HG02938 (cell line): ENCODE measurements around the gene KCNJ10.
A peak's percentile ranks its signal among the peaks of the same experiment; 100 is the strongest.
"Not testable (repeated sequence)": the region's sequence is repeated elsewhere in the genome, so short reads cannot be mapped to it uniquely, and the experiment has no call there.

ENCODE experiments used
- ATAC-seq: cut with Tn5 transposase; IDR thresholded peaks from one replicate; pipeline ENCODE4 v1.9.1; 2021; ENCODE audit warnings: mild to moderate bottlenecking, moderate library complexity; ENCODE audit not compliant: unreplicated experiment

KCNJ10 gene

DNA sequence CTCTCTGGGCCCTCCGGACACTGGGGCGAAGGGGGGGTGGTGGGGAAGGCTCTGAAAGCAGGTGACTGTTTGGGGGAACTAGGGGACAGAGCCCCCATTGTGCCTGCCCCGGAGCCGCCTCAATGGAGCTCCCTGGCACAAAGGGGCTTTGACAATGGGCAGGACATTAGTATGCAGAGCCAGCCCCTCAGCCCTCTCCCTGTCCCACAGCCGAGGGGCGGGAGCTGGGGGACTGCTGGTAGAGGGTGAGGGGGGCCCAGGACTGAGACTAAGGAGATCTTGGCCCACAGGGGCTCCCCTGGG, 7.8 kb downstream of the KCNJ10 start:
- no peak for ATAC-seq

DNA sequence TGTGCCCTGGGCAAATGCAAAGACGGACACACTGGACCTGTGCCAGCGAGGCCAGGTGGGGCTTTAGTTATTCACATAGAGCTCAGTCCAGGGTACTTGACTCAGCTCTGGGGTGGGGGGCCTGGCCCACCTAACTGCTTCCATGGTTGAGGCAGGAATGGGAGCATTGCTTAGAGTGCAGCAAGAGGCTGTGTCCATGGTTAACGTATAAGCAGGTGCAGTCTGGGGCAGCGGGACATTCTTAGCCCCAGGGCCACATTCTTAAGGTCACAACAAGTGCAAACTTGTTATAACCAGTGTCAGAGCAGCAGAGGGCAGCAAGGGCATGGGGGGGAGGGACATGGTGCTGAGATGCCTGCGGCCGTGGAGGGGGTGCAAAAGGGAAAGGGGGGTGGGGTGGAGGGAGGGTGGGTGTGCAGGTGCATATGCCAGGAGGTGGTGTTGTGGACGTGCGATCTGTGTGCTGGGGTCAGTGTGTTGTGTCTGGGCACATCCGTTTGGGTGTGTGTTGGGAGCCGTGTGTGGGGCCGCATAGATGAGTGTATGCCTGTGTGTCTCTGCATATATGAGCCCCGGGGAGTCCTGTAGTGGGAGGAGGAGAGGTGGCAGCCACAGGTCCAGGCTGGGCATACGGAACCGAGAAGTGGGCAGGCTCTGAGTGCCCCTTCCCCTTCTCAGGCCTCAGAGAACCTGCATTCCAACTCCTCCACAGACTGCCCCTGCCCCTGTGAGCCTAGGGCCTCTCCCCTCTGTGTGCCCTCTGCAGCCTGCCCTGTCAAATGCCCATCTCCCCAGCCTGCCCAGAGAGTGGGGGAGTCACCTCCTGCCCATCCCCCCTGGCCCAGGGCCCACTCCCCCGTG, 8.4 kb downstream of the KCNJ10 start:
- ATAC-seq: no peak

DNA sequence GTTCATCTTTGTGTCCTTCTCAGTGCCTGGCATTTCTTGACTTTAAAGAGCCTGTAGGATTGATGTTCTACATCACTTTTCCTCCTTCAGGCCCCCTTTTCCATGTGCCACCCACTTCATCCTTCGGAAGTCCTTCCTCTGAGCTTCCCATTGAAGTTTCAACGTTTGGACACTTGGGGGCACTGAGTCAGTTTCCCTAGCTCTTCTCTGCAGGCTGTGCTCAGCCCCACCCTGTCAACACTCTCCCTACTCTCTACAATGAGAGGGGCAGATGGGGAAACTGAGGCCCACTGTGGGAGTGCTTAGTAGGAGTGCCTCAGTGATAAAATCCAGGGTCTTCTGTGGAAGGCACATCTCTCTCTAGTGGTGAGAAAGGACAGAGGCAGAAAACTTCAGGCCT, 11.9 kb downstream of the KCNJ10 start:
- no peak for ATAC-seq

DNA sequence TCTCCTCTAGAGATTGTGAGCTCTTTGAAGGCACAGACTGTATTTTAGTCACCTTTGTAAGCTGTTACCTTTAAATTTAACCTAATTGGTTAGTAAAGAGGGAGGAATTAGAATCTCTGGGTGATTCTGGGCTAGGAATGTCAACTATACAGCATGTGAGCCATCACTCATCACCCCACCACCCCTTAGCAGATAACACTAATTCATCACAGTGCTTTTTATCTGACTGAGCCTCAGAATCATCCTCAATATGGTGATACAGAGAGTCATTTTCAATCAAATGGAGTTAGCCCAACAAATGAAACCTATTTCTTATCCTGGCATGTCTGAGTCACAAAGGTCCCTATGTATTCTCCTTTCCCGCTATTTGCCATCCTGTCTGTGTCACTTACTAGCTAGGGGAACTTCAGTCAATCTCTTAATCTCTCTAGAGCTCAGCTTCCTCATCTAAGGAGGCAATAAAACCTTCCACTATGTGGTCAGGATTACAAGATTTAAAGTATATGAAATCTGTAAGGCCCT, 13.3 kb downstream of the KCNJ10 start:
- ATAC-seq: no peak

DNA sequence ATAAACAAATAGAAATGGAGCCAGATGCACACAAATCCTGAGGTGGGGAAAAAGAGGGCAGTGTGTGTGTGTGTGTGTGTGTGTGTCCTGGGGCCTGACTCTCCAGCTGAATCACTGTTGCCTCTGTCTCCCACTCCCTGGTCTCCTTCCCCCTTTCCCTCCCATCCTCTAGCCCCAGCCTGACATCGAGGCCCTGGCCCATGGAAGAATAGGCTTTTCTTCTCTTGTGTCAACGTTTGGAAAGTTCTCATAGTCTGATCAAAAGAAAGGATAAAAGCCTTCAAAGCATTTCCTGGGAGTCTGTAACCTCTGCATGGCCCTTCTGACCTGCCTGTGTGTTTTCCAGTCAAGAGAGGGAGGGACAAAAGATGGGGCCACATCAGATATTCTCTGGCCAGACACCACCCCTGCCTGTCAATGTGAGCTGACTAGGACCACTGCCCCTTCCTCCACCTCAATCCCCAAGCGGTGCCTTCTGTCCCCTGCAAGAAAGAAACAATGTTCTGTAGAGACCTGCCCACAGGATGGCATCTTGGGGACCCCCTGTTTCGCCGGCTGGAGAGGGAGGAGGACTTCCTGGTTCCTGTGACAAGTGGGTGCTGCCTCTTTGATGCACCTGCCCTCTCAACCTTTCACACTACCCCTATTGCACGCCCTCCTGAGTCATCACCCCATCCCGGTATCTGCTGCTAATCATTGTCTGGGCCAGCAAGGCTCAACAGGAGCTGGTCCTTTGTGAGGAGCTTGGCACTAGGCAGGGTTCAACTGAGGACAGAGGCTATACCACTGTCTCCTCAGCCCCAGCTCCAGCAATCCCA, 16.2 kb downstream of the KCNJ10 start:
- no peak for ATAC-seq

DNA sequence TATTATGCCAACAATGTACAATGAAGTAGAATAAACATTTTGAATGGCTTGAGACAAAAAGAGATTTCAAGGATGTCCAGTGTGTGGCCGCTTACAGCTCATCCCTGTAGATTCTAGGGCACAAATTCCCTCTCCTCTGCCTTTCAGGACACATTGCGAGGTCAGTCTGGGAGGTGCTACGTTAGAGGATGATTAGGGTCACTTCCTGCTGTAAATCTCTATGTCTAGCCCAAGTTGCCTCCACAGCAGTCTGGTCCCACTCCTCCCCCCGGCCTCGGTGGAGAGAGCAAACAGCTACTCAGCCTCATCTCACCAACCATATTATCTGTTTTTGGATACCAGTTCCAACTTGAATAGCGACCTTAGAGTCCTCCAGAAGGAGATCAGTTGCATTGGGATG, 17.0 kb downstream of the KCNJ10 start:
- no peak for ATAC-seq

DNA sequence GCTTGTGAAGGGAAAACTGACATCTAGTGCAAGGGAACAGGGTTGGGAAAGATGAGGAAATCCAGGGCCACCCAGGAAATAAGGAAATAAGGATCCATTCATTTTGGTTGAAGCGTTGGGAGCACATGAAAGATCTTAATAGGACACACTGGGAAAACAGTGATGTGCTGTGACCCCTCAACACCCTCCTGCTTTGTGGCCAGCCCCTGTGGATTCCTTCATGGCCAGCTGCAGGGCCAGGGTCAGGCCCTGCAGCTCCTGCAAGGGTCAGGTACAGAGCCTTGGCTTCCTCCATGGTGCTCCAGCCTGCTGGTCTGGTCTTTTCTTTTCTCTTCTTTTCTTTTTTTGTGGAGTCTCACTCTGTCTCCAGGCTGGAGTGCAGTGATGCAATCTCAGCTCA, 19.3 kb downstream of the KCNJ10 start:
- ATAC-seq: no peak

DNA sequence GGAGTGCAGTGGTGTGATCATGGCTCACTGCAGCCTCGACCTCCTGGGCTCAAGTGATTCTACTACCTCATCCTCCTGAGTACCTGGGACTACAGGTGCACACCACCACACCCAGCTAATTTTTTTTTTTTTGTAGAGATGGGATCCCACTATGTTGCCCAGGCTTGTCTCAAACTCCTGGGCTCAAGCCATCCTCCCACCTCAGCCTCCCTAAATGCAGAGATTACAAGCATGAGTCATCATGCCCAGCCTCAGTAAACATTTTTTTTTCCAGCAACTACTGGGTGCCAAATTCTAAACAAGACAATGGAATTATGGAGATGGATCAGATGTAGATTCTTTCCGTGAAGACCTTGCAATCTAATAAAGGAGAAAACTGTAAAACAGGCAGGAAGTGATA, 19.8 kb downstream of the KCNJ10 start:
- not testable (repeated sequence) for ATAC-seq

DNA sequence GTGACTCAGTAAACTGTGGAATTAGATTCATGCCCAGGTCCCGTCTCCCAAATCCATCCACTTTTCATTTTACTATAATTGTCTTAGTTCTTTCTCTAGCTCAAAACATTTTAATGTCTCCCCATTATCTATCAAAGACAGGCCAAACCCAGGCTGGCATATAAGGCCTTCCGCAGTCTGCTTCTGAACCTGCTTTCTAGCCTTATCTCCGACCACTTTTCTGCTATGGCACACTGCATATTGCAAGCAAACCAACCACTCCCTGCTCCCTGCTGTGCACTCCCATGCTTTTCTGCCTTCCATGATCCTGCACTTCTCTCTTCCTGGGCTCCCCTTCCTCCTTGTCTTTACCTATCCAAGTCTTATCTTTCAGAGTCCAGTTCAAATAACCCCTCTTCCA, 20.9 kb downstream of the KCNJ10 start:
- ATAC-seq: no peak

DNA sequence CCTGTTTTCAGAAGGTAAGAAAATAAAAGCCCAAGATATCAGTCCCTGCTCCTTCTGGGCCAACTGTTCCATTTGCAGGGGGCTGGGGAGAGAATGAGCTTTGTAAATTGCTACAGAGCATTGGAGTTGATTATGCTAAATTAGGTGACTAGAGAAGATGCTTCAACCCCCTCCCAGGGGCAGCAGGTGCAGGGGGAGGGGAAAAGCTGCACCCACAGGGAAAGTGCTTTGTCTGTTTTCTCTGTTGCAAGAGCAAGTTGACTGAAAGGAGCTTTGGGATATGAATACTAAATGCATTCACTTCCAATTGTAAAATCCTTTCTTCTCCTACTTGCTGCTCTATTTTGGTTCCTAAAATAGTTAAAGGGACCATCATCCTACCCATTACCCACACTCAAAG, 21.6 kb downstream of the KCNJ10 start:
- ATAC-seq: no peak

DNA sequence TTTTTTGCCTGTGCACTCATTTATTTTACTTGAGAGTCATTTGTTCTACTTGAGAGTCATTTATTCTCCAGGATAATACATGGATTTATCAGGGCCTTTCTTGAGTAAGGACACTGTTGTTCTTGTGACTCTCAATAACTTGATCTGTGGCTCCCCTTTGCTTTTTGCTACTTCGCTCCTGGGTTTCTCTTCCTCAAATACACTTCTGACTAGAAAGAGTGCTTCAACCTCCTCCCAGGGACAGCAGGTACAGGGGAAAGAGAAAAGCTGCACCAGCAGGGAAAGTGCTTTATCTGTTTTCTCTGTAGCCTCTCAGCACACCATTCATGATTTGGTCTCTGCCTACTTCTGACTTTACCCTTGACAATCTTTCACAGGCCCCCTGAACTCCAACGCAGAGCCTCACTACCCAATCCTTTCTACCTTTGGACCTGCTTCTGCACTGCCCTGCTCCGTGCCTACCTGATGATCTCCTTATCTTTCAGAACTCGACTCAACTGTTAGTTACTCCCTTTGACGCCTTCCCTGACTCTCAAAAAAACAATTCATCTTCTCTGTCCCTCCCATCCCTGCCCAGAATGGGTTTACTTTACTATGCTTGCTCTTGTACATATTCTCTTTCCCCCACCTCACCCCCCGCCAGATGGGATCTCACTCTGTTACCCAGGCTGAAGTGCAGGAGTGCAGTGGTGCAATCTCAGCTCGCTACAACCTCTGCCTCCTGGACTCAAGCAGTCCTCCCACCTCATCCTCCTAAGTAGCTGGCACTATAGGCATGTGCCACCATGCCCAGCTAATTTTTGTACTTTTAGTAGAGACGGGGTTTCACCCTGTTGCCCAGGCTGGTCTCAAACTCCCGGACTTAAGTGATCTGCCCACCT, 22.6 kb downstream of the KCNJ10 start:
- ATAC-seq: peak; percentile 40

DNA sequence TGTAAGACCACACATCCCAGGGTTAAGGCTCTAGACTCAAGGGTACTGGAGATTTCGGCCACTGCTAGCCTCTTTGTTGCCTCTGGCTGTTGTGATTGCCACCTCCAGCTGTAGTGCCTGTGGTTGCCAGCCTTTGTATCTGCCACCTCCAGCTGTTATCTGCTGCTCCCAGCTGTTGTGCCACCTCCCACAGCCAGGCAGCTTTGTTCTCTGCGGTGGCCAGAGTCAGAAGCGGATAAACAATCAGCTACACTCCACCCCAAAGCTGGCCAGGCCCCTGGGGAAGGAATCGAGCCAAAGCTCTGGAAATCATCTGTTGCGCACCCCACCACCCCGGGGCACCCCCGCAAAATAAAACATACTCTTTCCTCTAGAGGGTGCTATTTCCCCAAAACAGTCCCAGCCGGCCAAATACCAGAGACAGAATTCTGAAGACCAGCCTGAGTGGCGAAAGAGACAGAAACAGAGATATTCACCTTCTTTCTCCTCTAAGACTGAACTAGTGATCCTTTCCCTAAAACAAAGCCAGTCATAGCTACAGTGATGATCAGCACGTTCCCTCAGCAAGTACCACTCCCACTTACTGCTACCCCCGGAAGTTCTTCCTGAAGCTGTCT, 23.4 kb downstream of the KCNJ10 start:
- ATAC-seq: peak; percentile 85

DNA sequence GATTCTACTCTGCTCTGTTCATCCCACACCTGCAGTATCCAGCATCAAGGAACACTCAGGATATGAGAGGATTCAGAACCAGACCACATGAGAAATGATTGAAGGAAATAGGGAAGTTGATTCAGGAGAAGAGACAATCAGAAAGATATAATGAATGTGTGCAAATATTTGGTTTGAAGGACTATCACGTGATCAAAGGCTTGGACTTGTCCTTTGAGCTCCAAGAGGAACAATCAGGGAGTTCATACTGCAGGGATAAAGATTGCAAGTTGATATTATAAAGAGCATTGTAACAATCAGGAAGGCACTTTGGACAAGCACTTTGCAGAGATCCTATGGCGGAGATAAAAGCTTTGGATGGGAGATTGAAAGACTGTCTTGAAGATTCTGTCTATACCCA, 24.3 kb downstream of the KCNJ10 start:
- no peak for ATAC-seq

DNA sequence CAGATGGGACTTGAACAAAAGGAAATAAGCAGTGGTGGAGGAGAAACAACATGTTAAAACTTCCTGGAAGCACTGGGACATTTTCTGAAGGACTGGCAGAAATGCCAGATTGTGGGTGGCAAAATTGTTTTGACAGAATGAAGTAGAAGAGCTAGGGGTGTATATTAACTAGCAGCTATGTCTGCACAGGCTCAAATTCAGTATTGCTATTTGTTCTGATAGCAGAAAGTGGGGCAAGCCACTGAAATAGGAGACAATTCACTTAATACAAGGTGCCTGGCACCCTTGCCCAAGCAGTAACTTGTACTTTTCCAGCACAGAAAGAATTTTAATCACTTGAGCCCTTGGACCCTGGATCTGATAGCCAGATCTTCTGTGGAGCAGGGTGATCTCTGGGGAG, 26.4 kb downstream of the KCNJ10 start:
- ATAC-seq: no peak

DNA sequence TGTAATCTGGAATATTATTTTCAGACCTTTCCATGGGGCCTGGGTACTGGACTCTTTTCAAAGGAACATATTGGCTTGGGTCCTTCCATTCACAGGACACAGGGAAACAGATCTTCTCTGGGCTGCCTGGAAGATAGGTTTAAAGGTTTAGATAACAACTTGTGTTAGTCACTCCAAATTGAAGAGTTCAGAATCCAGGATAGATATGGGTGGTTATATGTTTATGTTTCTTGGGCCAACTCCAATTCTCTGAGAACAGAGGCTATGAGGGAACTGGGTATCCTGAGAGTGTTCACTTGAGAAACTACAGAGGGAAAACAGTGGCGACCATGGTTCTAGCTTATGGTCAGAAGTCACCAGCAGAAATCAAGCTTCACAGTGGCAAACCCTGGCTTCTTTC, 29.5 kb downstream of the KCNJ10 start:
- ATAC-seq: no peak

DNA sequence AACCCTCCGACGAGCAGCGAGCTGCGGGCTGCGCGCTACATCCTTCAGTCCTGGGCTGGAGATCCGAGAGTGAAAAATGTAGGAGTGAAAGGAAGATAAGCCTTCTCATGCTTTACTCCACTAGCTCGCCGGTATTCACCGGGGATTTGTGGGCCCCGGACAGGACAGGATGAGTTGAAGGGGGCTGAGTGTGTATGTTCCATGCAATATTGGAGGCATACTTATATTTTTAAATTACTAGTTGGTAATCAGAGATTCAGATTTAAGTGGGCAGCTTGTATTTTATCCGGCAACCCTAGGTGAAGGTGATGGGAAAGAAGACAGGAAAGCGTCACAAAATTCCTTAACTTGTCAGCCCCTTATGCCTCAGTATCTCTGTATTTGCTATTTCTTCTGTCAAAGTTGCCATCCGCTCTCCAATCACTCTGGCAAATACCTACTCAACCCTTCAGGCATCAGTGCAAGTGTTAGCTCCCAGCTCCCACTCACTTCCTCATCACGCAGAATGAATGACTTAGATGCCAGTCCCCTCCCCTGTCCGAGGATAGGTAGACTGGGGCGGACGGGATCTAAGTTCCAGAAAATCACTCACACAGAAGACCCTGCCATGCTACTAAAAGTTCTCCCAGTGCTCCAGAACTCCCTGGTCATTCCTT, 37.7 kb downstream of the KCNJ10 start:
- ATAC-seq: no peak

DNA sequence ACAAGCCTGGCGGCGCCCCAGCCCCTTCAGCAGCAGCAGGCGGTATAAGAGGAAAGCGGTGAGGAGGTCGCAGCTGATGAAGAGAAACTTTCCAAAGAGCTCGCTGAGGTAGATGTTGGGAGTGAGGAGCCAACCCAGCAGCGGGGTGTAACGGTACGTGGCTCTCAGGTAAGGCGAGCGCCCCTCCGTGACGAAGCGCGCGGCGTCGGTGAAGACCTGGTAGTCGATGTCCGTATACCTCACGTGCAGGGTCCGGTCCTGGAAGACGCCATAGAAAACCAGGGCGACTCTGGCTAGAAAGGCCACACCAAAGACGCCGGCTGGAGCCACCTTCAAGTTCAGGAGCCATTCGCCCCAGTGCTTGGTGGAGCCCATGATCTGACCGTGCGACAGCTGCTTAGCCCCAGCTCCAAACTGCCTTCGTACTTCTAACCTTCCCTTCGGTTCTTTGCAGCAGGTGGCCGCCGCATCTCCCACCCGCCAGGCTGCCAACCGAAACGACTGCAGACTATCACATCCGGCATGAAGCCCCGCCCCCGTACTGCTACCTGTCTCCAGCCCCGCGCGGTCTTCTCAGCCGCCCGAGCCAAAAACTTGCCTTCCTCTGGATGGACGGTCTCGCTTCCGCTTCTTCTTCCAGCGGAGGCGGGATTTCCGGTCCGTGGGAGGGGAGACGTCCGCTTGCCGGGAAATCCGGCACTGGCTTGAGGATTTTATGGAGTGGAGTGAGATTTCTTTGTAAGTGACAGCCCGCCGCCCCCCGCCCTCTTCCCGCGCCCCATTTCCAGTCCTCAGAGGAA, 38.4 kb downstream of the KCNJ10 start, which contains the start of gene PIGM:
Gene PIGM (minus strand): TSS at position 626 of the 800 bp plus-strand sequence. CDS start 251 bp downstream, at position 375.
- ATAC-seq: peak; percentile 94

DNA sequence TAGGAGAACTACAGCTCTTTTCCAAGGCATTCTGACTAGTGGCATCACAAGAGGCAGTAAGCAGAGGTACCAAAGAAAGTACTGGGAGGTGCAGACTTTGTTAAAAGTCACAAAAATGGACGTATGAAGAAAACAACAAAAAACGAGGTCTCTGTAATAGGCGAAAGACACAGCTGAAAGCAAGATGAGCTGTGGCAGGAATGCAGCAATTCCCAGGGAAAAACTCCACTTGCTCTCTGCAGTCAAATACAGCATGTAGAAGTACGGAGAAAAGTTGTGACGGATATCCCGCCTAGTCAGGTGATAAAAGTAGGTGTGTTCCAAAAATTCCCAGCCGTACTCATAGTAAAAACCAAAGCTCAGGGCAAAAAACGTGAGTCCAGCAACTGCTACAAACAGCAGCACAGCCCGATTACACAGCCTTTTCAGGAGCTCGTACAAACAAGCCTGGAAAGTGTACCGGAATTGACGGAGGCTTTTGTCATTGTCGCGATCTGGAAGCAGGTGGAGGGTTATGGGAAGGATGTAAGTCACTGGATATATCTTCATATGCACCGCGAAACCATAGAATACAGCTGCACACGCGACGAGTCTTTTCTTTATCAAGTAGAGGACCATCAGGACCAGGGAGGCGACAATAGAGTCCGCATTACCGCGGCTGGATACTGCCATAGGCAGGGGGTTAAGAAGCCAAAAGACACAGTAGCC, 39.1 kb downstream of the KCNJ10 start:
- ATAC-seq: peak; percentile 8

DNA sequence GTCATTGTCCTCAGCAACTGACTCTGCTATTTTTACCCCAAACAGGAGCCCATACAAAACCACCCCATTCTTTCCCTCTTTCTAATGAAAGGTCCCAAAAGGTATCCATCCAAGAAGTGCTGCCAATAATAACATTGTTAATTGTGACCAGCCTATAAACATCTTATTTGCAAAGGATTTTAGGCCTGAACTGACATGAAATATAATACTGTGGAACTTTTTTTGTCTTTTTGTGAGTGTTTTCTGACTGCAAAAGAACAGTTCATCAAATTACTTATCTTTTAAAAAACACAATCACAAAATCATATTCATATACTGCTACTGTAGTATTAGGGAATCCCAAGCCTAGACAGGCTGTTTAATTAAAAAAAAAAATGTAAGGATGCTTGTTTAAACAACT, 41.5 kb downstream of the KCNJ10 start:
- no peak for ATAC-seq
